Measurements from ENCODE around the gene ADGRL3. TPM values are rescaled to one million over a fixed set of nuclear protein-coding genes. Genes with fewer than 3 reads are reported as not detected.

The ADGRL3 gene
- total RNA-seq, 4 donors from 2014 or later = 0.67 to 4.6 (median 1.6) TPM

GRCh38 chr4:61308033-61308432 lies 107.9 kb downstream of the ADGRL3 start:
- no peak overlapping the region for H3K4me3 ChIP-seq (replicated peaks in 1 of 3)
- H3K36me3 ChIP-seq = no peaks in the 10 kb centered on the region
- WGBS, 2 donors = 88 to 98% methylated on average over 2 of the region's 2 CpGs
- no peaks in the 10 kb centered on the region for H3K4me1 ChIP-seq
- intact Hi-C loops (cut with DNase I) = no loop called here
- no peak for DNase-seq
- H3K27me3 ChIP-seq = no peaks in the 10 kb centered on the region
- TF ChIP-seq POLR2A (IDR thresholded peaks at IDR 0.05) = no peak
- TF ChIP-seq CTCF (IDR thresholded peaks at IDR 0.05) = no peak
- H3K9me3 ChIP-seq = no peaks in the 10 kb centered on the region
- no peak overlapping the region for H3K27ac ChIP-seq

GRCh38 chr4:61309616-61310015 lies 109.5 kb downstream of the ADGRL3 start:
- Histone ChIP-seq H3K4me1 (no peaks in the 10 kb centered on the region), H3K9me3 (no peaks in the 10 kb centered on the region), H3K4me3 (replicated peaks in 1 of 3) (no peak overlapping the region), H3K27ac (no peak overlapping the region), H3K27me3 (no peaks in the 10 kb centered on the region), H3K36me3 (no peaks in the 10 kb centered on the region)
- TF ChIP-seq CTCF (IDR thresholded peaks at IDR 0.05) (no peak), POLR2A (IDR thresholded peaks at IDR 0.05) (no peak)
- WGBS, 2 donors = 92 to 93% methylated on average over 1 of the region's 1 CpG
- DNase-seq = no peak
- intact Hi-C loops (cut with DNase I) = no loop called here

- H3K27ac ChIP-seq = no peak overlapping the region
Measured at GRCh38 chr4:61312526-61312925, 112.4 kb downstream of the ADGRL3 start.

GRCh38 chr4:61318431-61318830 lies 118.3 kb downstream of the ADGRL3 start:
- no peak for DNase-seq
- Histone ChIP-seq H3K4me1 (no peaks in the 10 kb centered on the region), H3K36me3 (no peaks in the 10 kb centered on the region), H3K9me3 (no peaks in the 10 kb centered on the region), H3K27me3 (no peaks in the 10 kb centered on the region), H3K4me3 (replicated peaks in 1 of 3) (no peak overlapping the region), H3K27ac (no peak overlapping the region)
- TF ChIP-seq POLR2A (IDR thresholded peaks at IDR 0.05) = no peak
- TF ChIP-seq CTCF (IDR thresholded peaks at IDR 0.05) = no peak
- WGBS, 2 donors = 87 to 95% methylated on average over 1 of the region's 1 CpG
- intact Hi-C loops (cut with DNase I) = no loop called here

More at GRCh38 chr4:61312526-61312925, 112.4 kb downstream of the ADGRL3 start:
- DNase-seq = no peak
- Histone ChIP-seq H3K4me1 (no peaks in the 10 kb centered on the region), H3K27me3 (no peaks in the 10 kb centered on the region), H3K9me3 (no peaks in the 10 kb centered on the region), H3K36me3 (no peaks in the 10 kb centered on the region), H3K4me3 (replicated peaks in 1 of 3) (no peak overlapping the region)
- intact Hi-C loops (cut with DNase I) = no loop called here
- 92 to 100% methylated on average over 1 of the region's 1 CpG for WGBS, 2 donors
- TF ChIP-seq POLR2A (IDR thresholded peaks at IDR 0.05) = no peak
- no peak for TF ChIP-seq CTCF (IDR thresholded peaks at IDR 0.05)

GRCh38 chr4:61319156-61319555 lies 119.0 kb downstream of the ADGRL3 start:
- no peaks in the 10 kb centered on the region for H3K9me3 ChIP-seq
- H3K36me3 ChIP-seq = no peaks in the 10 kb centered on the region
- no peak for DNase-seq
- no peaks in the 10 kb centered on the region for H3K4me1 ChIP-seq
- intact Hi-C loops (cut with DNase I) = no loop called here
- H3K27me3 ChIP-seq = no peaks in the 10 kb centered on the region
- TF ChIP-seq CTCF (IDR thresholded peaks at IDR 0.05) = no peak
- TF ChIP-seq POLR2A (IDR thresholded peaks at IDR 0.05) = no peak
- no peak overlapping the region for H3K27ac ChIP-seq
- H3K4me3 ChIP-seq (replicated peaks in 1 of 3) = no peak overlapping the region

Measured in thyroid gland (tissue), 4 donors.